IMR-90 (cell line): ENCODE results near the gene PNPLA5. TPM values are rescaled to one million over a fixed set of nuclear protein-coding genes. Genes with fewer than 3 reads are reported as not detected.

Experiments used
- ATAC-seq: fragments of 200-7000 bp; cut with Tn5 transposase; 2 replicates; pipeline ENCODE4 v1.9.1; 2020; ENCODE audit warnings: low read depth, mild to moderate bottlenecking, moderate library complexity
- BruUV-seq: library from RNA; stranded (reverse); fragments of 400-500 nt; replicated peaks from 2 replicates; lab custom pipeline; 2021; lab: Mats Ljungman, UMichigan
- CTCF ChIA-PET: fragments of 300-600 bp; formaldehyde crosslinking; extraction: SDS; loops from one replicate; lab custom pipeline; 2021; ENCODE audit warnings: antibody characterized with exemption; lab: Yijun Ruan, JAX
- POLR2A ChIA-PET: fragments of 300-600 bp; sonication (Branson Sonifier 250); formaldehyde crosslinking; loops from one replicate; lab custom pipeline; 2022; ENCODE audit warnings: antibody characterized with exemption; ENCODE audit not compliant: unreplicated experiment; lab: Charles Lee
- DNase-seq: peaks from one replicate; pipeline ENCODE4 v3.0.0; 2013
- H2AFZ ChIP-seq: replicated peaks from 2 replicates; pipeline ENCODE3; 2013; ENCODE audit warnings: low read length, mild to moderate bottlenecking; ENCODE audit not compliant: poor library complexity
- H2AK5ac ChIP-seq: 2 replicates; pipeline ENCODE4 v1.6.1; 2013; ENCODE audit warnings: low read depth, low read length, inconsistent platforms
- H2AK9ac ChIP-seq: replicated peaks from 2 replicates; pipeline ENCODE3; 2013; ENCODE audit warnings: mild to moderate bottlenecking, low read depth, low read length, moderate library complexity; ENCODE audit not compliant: poor library complexity
- H2BK120ac ChIP-seq: 2 replicates; pipeline ENCODE4 v1.6.1; 2013; ENCODE audit warnings: low read depth, low read length, inconsistent platforms
- H2BK15ac ChIP-seq: 3 replicates; pipeline ENCODE4 v1.6.1; 2013; ENCODE audit warnings: low read depth, low read length, inconsistent platforms
- H2BK20ac ChIP-seq: 2 replicates; pipeline ENCODE4 v1.6.1; 2013; ENCODE audit warnings: low read depth, mild to moderate bottlenecking, inconsistent platforms, low read length, moderate library complexity
- H2BK5ac ChIP-seq: 2 replicates; pipeline ENCODE4 v1.6.1; 2013; ENCODE audit warnings: mild to moderate bottlenecking, low read depth, low read length, inconsistent platforms; ENCODE audit not compliant: poor library complexity, severe bottlenecking
- H3K14ac ChIP-seq: replicated peaks from 2 replicates; pipeline ENCODE4 v1.6.1; 2013; ENCODE audit warnings: low read depth, low read length, inconsistent platforms
- H3K18ac ChIP-seq: 2 replicates; pipeline ENCODE4 v1.6.1; 2013; ENCODE audit warnings: low read depth, low read length, control low read depth
- H3K23ac ChIP-seq: 2 replicates; pipeline ENCODE4 v1.6.1; 2013; ENCODE audit warnings: low read depth, low read length, inconsistent platforms
- H3K27ac ChIP-seq: 2 replicates; pipeline ENCODE4 v1.5.1; 2013; ENCODE audit warnings: mild to moderate bottlenecking, control low read depth, low read length; ENCODE audit not compliant: insufficient read depth
- H3K27me3 ChIP-seq: 2 replicates; pipeline ENCODE4 v1.6.1; 2013; ENCODE audit warnings: low read length; ENCODE audit not compliant: control insufficient read depth, insufficient read depth
- H3K36me3 ChIP-seq: 2 replicates; pipeline ENCODE4 v1.6.1; 2013; ENCODE audit warnings: low read length, mixed read lengths; ENCODE audit not compliant: control insufficient read depth, insufficient read depth
- H3K4ac ChIP-seq: 2 replicates; pipeline ENCODE4 v1.6.1; 2013; ENCODE audit warnings: low read depth, low read length, inconsistent platforms
- H3K4me1 ChIP-seq: 2 replicates; pipeline ENCODE4 v1.6.1; 2013; ENCODE audit warnings: low read length, mixed read lengths; ENCODE audit not compliant: control insufficient read depth, insufficient read depth
- H3K4me2 ChIP-seq: 2 replicates; pipeline ENCODE4 v1.6.1; 2013; ENCODE audit warnings: low read depth, mild to moderate bottlenecking, control low read depth, low read length, moderate library complexity
- H3K4me3 ChIP-seq: 2 replicates; pipeline ENCODE4 v1.5.1; 2013; ENCODE audit warnings: low read depth, mild to moderate bottlenecking, control low read depth, low read length, moderate library complexity; ENCODE audit not compliant: insufficient read depth
- H3K56ac ChIP-seq: 2 replicates; pipeline ENCODE4 v1.6.1; 2013; ENCODE audit warnings: low read length, inconsistent platforms; ENCODE audit not compliant: insufficient read depth; ENCODE audit errors: extremely low read depth
- H3K79me1 ChIP-seq, 2 experiments: 2 replicates each; pipeline ENCODE4 v1.6.1; 2013; ENCODE audit warnings: low read length in 2 of 2, inconsistent platforms in 1 of 2, low read depth in 1 of 2
- H3K9ac ChIP-seq: 2 replicates; pipeline ENCODE4 v1.6.1; 2013; ENCODE audit warnings: low read depth, low read length, control low read depth
- H3K9me1 ChIP-seq: 2 replicates; pipeline ENCODE4 v1.6.1; 2013; ENCODE audit warnings: low read length, inconsistent platforms; ENCODE audit not compliant: insufficient read depth
- H3K9me3 ChIP-seq: 2 replicates; pipeline ENCODE4 v1.6.1; 2013; ENCODE audit warnings: low read length; ENCODE audit not compliant: control insufficient read depth, insufficient read depth
- H4K20me1 ChIP-seq: 2 replicates; pipeline ENCODE4 v1.6.1; 2013; ENCODE audit warnings: low read length, inconsistent platforms; ENCODE audit not compliant: insufficient read depth
- H4K5ac ChIP-seq: 2 replicates; pipeline ENCODE4 v1.6.1; 2013; ENCODE audit warnings: mild to moderate bottlenecking, low read depth, low read length, control low read depth
- H4K8ac ChIP-seq, 2 experiments: 2 replicates each; pipeline ENCODE4 v1.6.1; 2013; ENCODE audit warnings: low read depth in 2 of 2, low read length in 2 of 2, control low read depth in 1 of 2, inconsistent platforms in 1 of 2
- H4K91ac ChIP-seq: 2 replicates; pipeline ENCODE4 v1.6.1; 2013; ENCODE audit warnings: low read depth, low read length, inconsistent platforms; ENCODE audit not compliant: insufficient read depth
- CEBPB ChIP-seq: IDR thresholded peaks from 2 replicates; pipeline ENCODE4 v1.6.1; 2012; ENCODE audit warnings: low read depth, low read length, improper control_type of control experiment
- CTCF ChIP-seq: conservative IDR thresholded peaks from 2 replicates; pipeline ENCODE4 v1.5.1; 2012; ENCODE audit warnings: mild to moderate bottlenecking, low read depth, low read length, improper control_type of control experiment
- FOS ChIP-seq: fragments of 150-350 bp; IDR thresholded peaks from 2 replicates; pipeline ENCODE4 v1.6.1; 2016; ENCODE audit warnings: low read depth, low read length
- NFE2L2 ChIP-seq: fragments of 150-350 bp; IDR thresholded peaks from 2 replicates; pipeline ENCODE4 v1.6.1; 2016; ENCODE audit warnings: low read depth, mild to moderate bottlenecking, low read length
- RAD21 ChIP-seq: IDR thresholded peaks from 2 replicates; pipeline ENCODE4 v1.6.1; 2012; ENCODE audit warnings: low read length, improper control_type of control experiment
- RCOR1 ChIP-seq: IDR thresholded peaks from 2 replicates; pipeline ENCODE4 v1.6.1; 2012; ENCODE audit warnings: mild to moderate bottlenecking, low read length, improper control_type of control experiment; ENCODE audit not compliant: insufficient replicate concordance
- SMC3 ChIP-seq: fragments of 150-350 bp; IDR thresholded peaks from 2 replicates; pipeline ENCODE4 v1.6.1; 2016; ENCODE audit warnings: low read depth, mild to moderate bottlenecking, antibody characterized with exemption, low read length, moderate library complexity
- WGBS, 2 experiments: methylation state at CpG; one replicate each; pipeline versions ENCODE4 v1.1.5 to v1.1.7; 2013; ENCODE audit warnings: missing lambda C conversion rate in 2 of 2; ENCODE audit not compliant: insufficient read length in 1 of 2; ENCODE audit errors: extremely low coverage in 2 of 2; 5-methylcytosine and 5-hydroxymethylcytosine counted together
- dilution Hi-C: fragments of 300-500 bp; cut with HindIII; formaldehyde crosslinking; loops from one replicate; pipeline ENCODE4 v1.14.3; 2018; ENCODE audit warnings: low sequenced_read_pairs; ENCODE audit not compliant: unreplicated experiment
- in situ Hi-C: fragments of 300-500 bp; cut with MboI; formaldehyde crosslinking; loops from 3 replicates; pipeline ENCODE4 v1.14.3; 2019; ENCODE audit warnings: low sequenced_read_pairs, inconsistent platforms, mixed read lengths
- intact Hi-C: fragments of 100-400 bp; cut with micrococcal nuclease; formaldehyde crosslinking; loops from 2 replicates; pipeline ENCODE4 v1.10.0; 2022
- polyA plus RNA-seq, 3 experiments: library from polyadenylated mRNA; depleted of rRNA; stranded (reverse); fragments of >200 nt; gene quantifications; 2 replicates each; pipeline ENCODE4 v1.2.3, GENCODE V29; 2012; ENCODE audit warnings: low replicate concordance in 1 of 3
- total RNA-seq: library from RNA; depleted of rRNA; stranded (reverse); fragments of >200 nt; gene quantifications from 2 replicates; pipeline ENCODE4 v1.2.3, GENCODE V29; 2012

The PNPLA5 gene
- total and polyA plus RNA-seq, 2 of the 4 experiments (the other 2 are of a cell fraction): 0.18 to 0.44 TPM

- TF ChIP-seq CEBPB: no peak
- TF ChIP-seq SMC3: peak; percentile 37; the same call in 1 of the 2 replicates
- TF ChIP-seq FOS: peak; percentile 52
- peak; percentile 62 for TF ChIP-seq CTCF
- no peak; the same call in 1 of the 2 replicates for TF ChIP-seq NFE2L2
- TF ChIP-seq RCOR1: peak; percentile 63
- TF ChIP-seq RAD21: peak; percentile 64
- dilution Hi-C loops: no loop called here
Observed at GRCh38 chr22:43883012-43883661, 8.7 kb downstream of the PNPLA5 start.

More at GRCh38 chr22:43883012-43883661, 8.7 kb downstream of the PNPLA5 start:
- DNase-seq: peak; percentile 81
- Histone ChIP-seq H3K9me3 (no peaks in the 10 kb centered on the region; the same call in 1 of the 2 replicates), H2BK15ac (no peak overlapping the region), H3K36me3 (no peaks in the 10 kb centered on the region), H3K14ac (no peak overlapping the region), H3K27me3 (peaks cover 7% of the 10 kb centered on the region; the same call in 1 of the 2 replicates), H3K9ac (no peak overlapping the region), H3K4ac (no peak overlapping the region), H3K4me2 (no peak overlapping the region), H3K23ac (no peak overlapping the region), H4K91ac (no peak overlapping the region), H4K8ac (no peak overlapping the region), H3K9me1 (no peaks in the 10 kb centered on the region), H4K5ac (no peak overlapping the region), H3K79me1 (no peaks in the 10 kb centered on the region), H3K4me1 (no peaks in the 10 kb centered on the region), H2BK20ac (no peak overlapping the region), H2AFZ (peak overlapping the region; percentile 33), H3K56ac (no peak overlapping the region), H3K4me3 (no peak overlapping the region), H4K20me1 (no peaks in the 10 kb centered on the region), H3K18ac (no peak overlapping the region), H2AK5ac (no peak overlapping the region), H2AK9ac (no peak overlapping the region), H2BK120ac (no peak overlapping the region), H3K27ac (no peak overlapping the region), H2BK5ac (no peak overlapping the region)
- intact Hi-C loops: loop anchor here (5.0 kb wide), 1 partner anchor 64 kb away; no protein-coding TSS in a partner anchor
- 83% methylated on average over 2 of the region's 14 CpGs; no CpG with 5 or more reads in 1 of the 2 experiments for WGBS, 2 experiments
- POLR2A ChIA-PET: no interaction called here
- ATAC-seq: peak; percentile 58
- no TSS peak for BruUV-seq
- in situ Hi-C loops: no loop called here
- CTCF ChIA-PET: interaction anchor here (0.6 to 1.5 kb wide), 5 partner anchors 15 to 71 kb away, joined by 3 read pairs; partner anchors contain the start of gene EFCAB6
